Adrenal gland (tissue), 12 donors: Measurements from ENCODE around the gene MATN1. TPM values are rescaled to one million over a fixed set of nuclear protein-coding genes. Genes with fewer than 3 reads are reported as not detected.

Experiments
- DNase-seq, 7 donors: peaks; one replicate each; pipeline ENCODE4 v3.0.0-alpha.2; 2019 to 2020
- H3K27ac ChIP-seq, 5 donors: fragments of 200-600 bp; sonication (generic) in 4 of 5; 1 replicate in 3 of 5; 2 replicates in 2 of 5; pipeline versions ENCODE4 v1.5.1 to v1.8.0; 2016 to 2020; ENCODE audit warnings: mild to moderate bottlenecking in 1 of 5
- H3K27me3 ChIP-seq: fragments of 200-600 bp; 2 replicates; pipeline ENCODE4 v1.8.0; 2021
- H3K36me3 ChIP-seq, 2 donors: fragments of 200-600 bp; replicated peaks in 1 of 2; 1 replicate in 1 of 2; 2 replicates in 1 of 2; pipeline versions ENCODE4 v1.5.1 to v1.8.0; 2018 to 2022
- H3K4me1 ChIP-seq, 2 donors: fragments of 200-600 bp; replicated peaks in 1 of 2; 1 replicate in 1 of 2; 2 replicates in 1 of 2; pipeline versions ENCODE4 v1.5.1 to v1.8.0; 2018 to 2021
- H3K4me3 ChIP-seq, 4 donors: fragments of 200-600 bp; sonication (generic) in 3 of 4; one replicate each; pipeline ENCODE4 v1.5.1; 2016 to 2018
- H3K9me3 ChIP-seq, 3 donors: fragments of 200-600 bp; sonication (generic) in 1 of 3; replicated peaks in 1 of 3; 1 replicate in 2 of 3; 2 replicates in 1 of 3; pipeline versions ENCODE4 v1.5.1 to v1.8.0; 2016 to 2021
- POLR2A ChIP-seq, 2 donors: fragments of 450-650 bp; IDR thresholded peaks; one replicate each; pipeline ENCODE4 v1.6.1; 2017; ENCODE audit warnings: antibody characterized with exemption in 2 of 2, mild to moderate bottlenecking in 2 of 2, moderate library complexity in 1 of 2
- WGBS, 4 donors: extraction: QIAGEN DNeasy Blood & Tissue Kit in 2 of 4; methylation state at CpG; one replicate each; pipeline versions ENCODE4 v1.1.5 to v1.1.7; 2013 to 2017; 5-methylcytosine and 5-hydroxymethylcytosine counted together
- intact Hi-C, 2 donors: fragments of 100-400 bp; cut with DNase I; formaldehyde crosslinking; loops; one replicate each; pipeline versions ENCODE4 v1.14.1 to v1.15.0; 2022 to 2023
- polyA plus RNA-seq, 3 donors: library from polyadenylated mRNA; stranded (reverse); fragments of 200-250 nt in 2 of 3; fragments of 350-450 nt in 1 of 3; fragmentation: Illumina TruSeq in 1 of 3; extraction: RNeasy Lipid Tissue Mini Kit (QIAGEN cat#74804) in 1 of 3; gene quantifications; one replicate each; pipeline ENCODE4 v1.2.3, GENCODE V29; 2013 to 2014
- total RNA-seq, 9 donors: library from RNA; depleted of rRNA in 4 of 9; stranded (reverse); fragments of >200 nt in 4 of 9; fragments of 120-200 nt in 1 of 9; fragmentation: NEBNext Ultra II Directional in 1 of 9; extraction: Animal tissue kit (Norgen Biotek cat#: 25700) in 1 of 9; gene quantifications; one replicate each; pipeline versions ENCODE4 v1.1.0 to v1.2.4, GENCODE V29; 2013 to 2023
- TF ChIP-seq, protein P1 (sequence below), 6 experiments: fragments of 450-650 bp in 4 of 6; fragments of 200-600 bp in 2 of 6; sonication (generic) in 1 of 6; IDR thresholded peaks; 1 replicate in 5 of 6; 2 replicates in 1 of 6; pipeline versions ENCODE4 v1.5.1 to v1.8.0; 2016 to 2021; ENCODE audit warnings: antibody characterized with exemption in 6 of 6, mild to moderate bottlenecking in 2 of 6, moderate library complexity in 1 of 6
- donor health status: healthy with polysubstance abuse.
- donor health status: Bipolar disorder and iron deficiency.
- donor health status: DM: yes; HTN: yes; CAD: no.
- donor health status: DM: no; HTN: no; CAD: no.
- donor health status: DM: no; HTN: no; CAD: no.
- donor health status: DM: yes; HTN: yes; CAD: no.

Gene MATN1
- total and polyA plus RNA-seq, 12 donors = 0.05 to 0.55 (median 0.18) TPM; not detected in 6

- DNase-seq = no peak
- Histone ChIP-seq H3K36me3 (no peaks in the 10 kb centered on the region), H3K27me3 (no peaks in the 10 kb centered on the region), H3K9me3 (no peaks in the 10 kb centered on the region), H3K27ac (no peak overlapping the region), H3K4me1 (peaks cover 8 to 13% of the 10 kb centered on the region in 2 donors), H3K4me3 (no peak overlapping the region)
- intact Hi-C loops = no loop called here
- 90 to 100% (median 94%) methylated on average over 1 to 6 of the region's 6 CpGs for WGBS, 4 donors
- TF ChIP-seq, protein P1, sequence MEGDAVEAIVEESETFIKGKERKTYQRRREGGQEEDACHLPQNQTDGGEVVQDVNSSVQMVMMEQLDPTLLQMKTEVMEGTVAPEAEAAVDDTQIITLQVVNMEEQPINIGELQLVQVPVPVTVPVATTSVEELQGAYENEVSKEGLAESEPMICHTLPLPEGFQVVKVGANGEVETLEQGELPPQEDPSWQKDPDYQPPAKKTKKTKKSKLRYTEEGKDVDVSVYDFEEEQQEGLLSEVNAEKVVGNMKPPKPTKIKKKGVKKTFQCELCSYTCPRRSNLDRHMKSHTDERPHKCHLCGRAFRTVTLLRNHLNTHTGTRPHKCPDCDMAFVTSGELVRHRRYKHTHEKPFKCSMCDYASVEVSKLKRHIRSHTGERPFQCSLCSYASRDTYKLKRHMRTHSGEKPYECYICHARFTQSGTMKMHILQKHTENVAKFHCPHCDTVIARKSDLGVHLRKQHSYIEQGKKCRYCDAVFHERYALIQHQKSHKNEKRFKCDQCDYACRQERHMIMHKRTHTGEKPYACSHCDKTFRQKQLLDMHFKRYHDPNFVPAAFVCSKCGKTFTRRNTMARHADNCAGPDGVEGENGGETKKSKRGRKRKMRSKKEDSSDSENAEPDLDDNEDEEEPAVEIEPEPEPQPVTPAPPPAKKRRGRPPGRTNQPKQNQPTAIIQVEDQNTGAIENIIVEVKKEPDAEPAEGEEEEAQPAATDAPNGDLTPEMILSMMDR (IDR thresholded peaks at IDR 0.05) = no peak
- no peak for TF ChIP-seq POLR2A (IDR thresholded peaks at IDR 0.05)
Measured at GRCh38 chr1:30762152-30762929, 39.0 kb upstream of the MATN1 start.

DNA sequence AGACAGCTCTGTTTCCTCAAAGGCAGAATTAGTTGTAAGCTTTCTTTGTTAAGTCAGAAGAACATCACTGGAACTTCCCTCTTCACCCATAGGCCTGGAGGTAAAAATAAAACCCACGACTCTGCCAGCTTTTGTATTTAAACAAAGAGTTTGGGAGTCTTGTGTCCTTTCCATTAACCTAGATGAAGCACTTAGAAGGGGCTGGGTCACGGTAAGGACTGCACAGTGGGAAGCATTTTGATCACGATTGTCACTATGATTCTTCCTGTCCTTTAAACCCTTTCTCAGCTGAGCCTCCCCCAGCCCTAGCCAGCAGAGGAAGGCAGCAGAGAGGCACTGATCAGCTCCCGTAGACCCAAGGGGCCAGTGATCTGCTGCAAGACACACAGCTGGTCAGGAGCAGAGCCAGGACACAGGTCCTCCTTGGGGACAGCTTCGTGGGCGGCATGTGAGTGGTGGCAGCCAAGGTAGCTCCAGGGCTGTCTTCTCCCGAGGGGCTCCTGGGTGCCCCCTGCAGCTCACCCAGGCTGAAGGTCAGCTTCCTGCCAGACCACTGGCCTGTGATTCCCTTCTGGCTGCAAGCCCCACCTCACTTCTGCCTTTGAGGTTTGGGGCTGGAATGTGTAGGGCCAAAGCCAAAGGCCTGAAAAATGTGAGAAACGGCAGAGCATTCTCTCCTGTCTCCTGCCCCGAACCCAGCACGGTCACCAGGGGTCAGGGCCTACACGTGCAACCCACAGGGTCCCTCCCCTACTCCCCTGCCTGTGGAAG, 38.2 kb upstream of the MATN1 start:
- H3K36me3 ChIP-seq = no peaks in the 10 kb centered on the region
- no peaks in the 10 kb centered on the region for H3K9me3 ChIP-seq
- no peak overlapping the region for H3K4me3 ChIP-seq
- H3K27ac ChIP-seq = peak overlapping the region in 1 of 5 donors; percentile 10
- 64 to 73% (median 66%) methylated on average over 3 to 11 of the region's 11 CpGs for WGBS, 4 donors
- TF ChIP-seq POLR2A (IDR thresholded peaks at IDR 0.05) = no peak
- TF ChIP-seq, protein P1 (IDR thresholded peaks at IDR 0.05) = no peak
- no peak for DNase-seq
- H3K27me3 ChIP-seq = no peaks in the 10 kb centered on the region
- peaks cover 8 to 13% of the 10 kb centered on the region in 2 donors for H3K4me1 ChIP-seq
- intact Hi-C loops = no loop called here

DNA sequence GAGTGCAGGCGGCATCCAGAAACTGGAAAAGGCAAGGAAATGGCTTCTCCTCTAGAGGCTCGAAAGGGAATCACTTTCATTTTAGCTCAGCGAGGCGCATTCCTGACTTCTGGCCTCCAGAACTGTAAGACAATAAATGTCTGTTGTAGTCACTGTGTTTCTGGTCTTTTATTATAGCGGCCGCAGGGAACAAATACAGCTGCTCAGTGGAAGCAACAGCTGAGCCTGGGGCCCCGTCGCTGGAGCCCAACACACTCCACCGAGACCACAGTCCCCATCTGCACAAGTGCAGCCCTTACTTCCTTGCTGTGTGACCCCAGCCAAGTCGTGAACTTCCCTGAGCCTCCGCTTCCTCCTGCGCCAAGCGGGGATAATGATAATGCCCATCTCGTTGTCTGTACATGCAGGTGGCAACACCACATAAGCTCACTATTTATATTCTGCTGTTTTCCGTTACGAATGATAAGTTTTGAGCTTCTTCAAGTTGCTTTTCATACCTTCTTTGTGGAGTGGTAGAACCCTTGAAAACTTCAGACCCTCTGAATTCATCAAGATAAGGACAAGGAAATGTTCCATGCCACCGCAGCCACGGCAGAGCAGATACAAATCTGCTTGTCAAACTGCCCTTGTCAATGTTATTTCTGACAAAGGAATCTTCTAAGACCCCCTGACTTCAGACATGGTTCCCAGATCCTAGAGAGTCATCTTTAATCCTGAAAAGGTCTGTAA, 37.4 kb upstream of the MATN1 start:
- Histone ChIP-seq H3K36me3 (no peaks in the 10 kb centered on the region), H3K4me1 (peaks cover 8 to 13% of the 10 kb centered on the region in 2 donors), H3K4me3 (no peak overlapping the region), H3K27ac (peak overlapping the region in 1 of 5 donors; percentile 28), H3K27me3 (no peaks in the 10 kb centered on the region), H3K9me3 (no peaks in the 10 kb centered on the region)
- DNase-seq = no peak
- WGBS, 4 donors = 73 to 88% (median 79%) methylated on average over 18 of the region's 18 CpGs
- TF ChIP-seq, protein P1 (IDR thresholded peaks at IDR 0.05) = no peak
- TF ChIP-seq POLR2A (IDR thresholded peaks at IDR 0.05) = no peak
- intact Hi-C loops = no loop called here
